C1 segment of cervical spinal cord (tissue), 14 donors: ENCODE results near the gene PRKAR1B.

Experiments
- DNase-seq, 14 donors: peaks; one replicate each; lab custom pipeline; 2025; lab: John Stamatoyannopoulos, UW

Gene PRKAR1B

GRCh38 chr7:696426-696811 lies 30.7 kb downstream of the PRKAR1B start:
- no peak for DNase-seq

- DNase-seq = no peak
Observed at GRCh38 chr7:693280-693679, 33.8 kb downstream of the PRKAR1B start.

- DNase-seq = no peak
Observed at GRCh38 chr7:691361-692045, 35.6 kb downstream of the PRKAR1B start.

- DNase-seq = no peak
Observed at GRCh38 chr7:690478-691360, 36.4 kb downstream of the PRKAR1B start.

GRCh38 chr7:685540-685939 lies 41.5 kb downstream of the PRKAR1B start:
- DNase-seq = no peak

- DNase-seq = no peak
Observed at GRCh38 chr7:684416-684815, 42.7 kb downstream of the PRKAR1B start.

- DNase-seq = no peak
Observed at GRCh38 chr7:683526-684205, 43.4 kb downstream of the PRKAR1B start.

- DNase-seq = no peak
Observed at GRCh38 chr7:682810-683209, 44.3 kb downstream of the PRKAR1B start.

GRCh38 chr7:681551-682307 lies 45.4 kb downstream of the PRKAR1B start:
- no peak for DNase-seq

- DNase-seq = no peak
Observed at GRCh38 chr7:680411-681127, 46.5 kb downstream of the PRKAR1B start.

- no peak for DNase-seq
Observed at GRCh38 chr7:676972-677385, 50.1 kb downstream of the PRKAR1B start.

- no peak for DNase-seq
Observed at GRCh38 chr7:676246-676971, 50.7 kb downstream of the PRKAR1B start.

- DNase-seq = no peak
Observed at GRCh38 chr7:674454-675410, 52.3 kb downstream of the PRKAR1B start.

GRCh38 chr7:673681-674453 lies 53.2 kb downstream of the PRKAR1B start:
- no peak for DNase-seq

GRCh38 chr7:672891-673290 lies 54.2 kb downstream of the PRKAR1B start:
- no peak for DNase-seq

GRCh38 chr7:671415-672042 lies 55.6 kb downstream of the PRKAR1B start:
- no peak for DNase-seq

GRCh38 chr7:670501-671390 lies 56.3 kb downstream of the PRKAR1B start:
- no peak for DNase-seq
